ENCODE data around the gene TIMM22.

TIMM22 gene

GRCh38 chr17:1029196-1029921 is 32.4 kb downstream of the TIMM22 start:
- TF ChIP-seq TEAD4 (IDR thresholded peaks at IDR 0.05) (no peak), YY1 (IDR thresholded peaks at IDR 0.05; ENCODE audit: low read depth) (no peak), REST (IDR thresholded peaks at IDR 0.05; ENCODE audit: low read depth) (no peak), ZBTB7A (IDR thresholded peaks at IDR 0.05; ENCODE audit: low read depth) (no peak), USF1 (IDR thresholded peaks at IDR 0.05) (no peak), CREB1 (IDR thresholded peaks at IDR 0.05; ENCODE audit: low read depth) (no peak), EGR1 (IDR thresholded peaks at IDR 0.05) (no peak), NFIC (IDR thresholded peaks at IDR 0.05) (no peak), EP300 (IDR thresholded peaks at IDR 0.05; ENCODE audit: borderline replicate concordance) (no peak), MAX (IDR thresholded peaks at IDR 0.05) (no peak), TAF1 (IDR thresholded peaks at IDR 0.05; ENCODE audit: low read depth) (no peak), RAD21 (IDR thresholded peaks at IDR 0.05; ENCODE audit: low read depth) (no peak), TCF12 (IDR thresholded peaks at IDR 0.05; ENCODE audit: low read depth) (no peak), FOXM1 (IDR thresholded peaks at IDR 0.05; ENCODE audit: borderline replicate concordance, low read depth) (no peak), CEBPB (IDR thresholded peaks at IDR 0.05) (no peak)

- no peak for TF ChIP-seq EGR1 (IDR thresholded peaks at IDR 0.05)
Observed at GRCh38 chr17:1029922-1030644, 33.2 kb downstream of the TIMM22 start.

- TF ChIP-seq CEBPB (IDR thresholded peaks at IDR 0.05): no peak
- no peak for TF ChIP-seq FOXM1 (IDR thresholded peaks at IDR 0.05; ENCODE audit: borderline replicate concordance, low read depth)
- no peak for TF ChIP-seq MAX (IDR thresholded peaks at IDR 0.05)
- TF ChIP-seq USF1 (IDR thresholded peaks at IDR 0.05): no peak
- no peak for TF ChIP-seq YY1 (IDR thresholded peaks at IDR 0.05; ENCODE audit: low read depth)
- no peak for TF ChIP-seq CREB1 (IDR thresholded peaks at IDR 0.05; ENCODE audit: low read depth)
- TF ChIP-seq RAD21 (IDR thresholded peaks at IDR 0.05; ENCODE audit: low read depth): no peak
- TF ChIP-seq REST (IDR thresholded peaks at IDR 0.05; ENCODE audit: low read depth): no peak
- no peak for TF ChIP-seq TCF12 (IDR thresholded peaks at IDR 0.05; ENCODE audit: low read depth)
- TF ChIP-seq EP300 (IDR thresholded peaks at IDR 0.05; ENCODE audit: borderline replicate concordance): no peak
- TF ChIP-seq EGR1 (IDR thresholded peaks at IDR 0.05): no peak
Observed at GRCh38 chr17:1030684-1031532, 34.0 kb downstream of the TIMM22 start.

- TF ChIP-seq CREB1 (IDR thresholded peaks at IDR 0.05; ENCODE audit: low read depth): no peak
- TF ChIP-seq EGR1 (IDR thresholded peaks at IDR 0.05): no peak
- no peak for TF ChIP-seq RAD21 (IDR thresholded peaks at IDR 0.05; ENCODE audit: low read depth)
- TF ChIP-seq MAX (IDR thresholded peaks at IDR 0.05): no peak
- TF ChIP-seq EP300 (IDR thresholded peaks at IDR 0.05; ENCODE audit: borderline replicate concordance): no peak
- no peak for TF ChIP-seq TEAD4 (IDR thresholded peaks at IDR 0.05)
- TF ChIP-seq YY1 (IDR thresholded peaks at IDR 0.05; ENCODE audit: low read depth): no peak
- no peak for TF ChIP-seq USF1 (IDR thresholded peaks at IDR 0.05)
- TF ChIP-seq NFIC (IDR thresholded peaks at IDR 0.05): no peak
- no peak for TF ChIP-seq REST (IDR thresholded peaks at IDR 0.05; ENCODE audit: low read depth)
- TF ChIP-seq FOXM1 (IDR thresholded peaks at IDR 0.05; ENCODE audit: borderline replicate concordance, low read depth): no peak
- TF ChIP-seq TCF12 (IDR thresholded peaks at IDR 0.05; ENCODE audit: low read depth): no peak
- no peak for TF ChIP-seq ZBTB7A (IDR thresholded peaks at IDR 0.05; ENCODE audit: low read depth)
- TF ChIP-seq CEBPB (IDR thresholded peaks at IDR 0.05): no peak
- no peak for TF ChIP-seq TAF1 (IDR thresholded peaks at IDR 0.05; ENCODE audit: low read depth)
Observed at GRCh38 chr17:1031711-1032110, 34.8 kb downstream of the TIMM22 start.

Data from Ishikawa (cell line).